NCI-H187 (cell line): Measurements from ENCODE around the gene OIT3.

Experiments
- DNase-seq, 2 experiments: peaks; one replicate each; lab custom pipeline; 2025; lab: John Stamatoyannopoulos, UW

The OIT3 gene

DNA sequence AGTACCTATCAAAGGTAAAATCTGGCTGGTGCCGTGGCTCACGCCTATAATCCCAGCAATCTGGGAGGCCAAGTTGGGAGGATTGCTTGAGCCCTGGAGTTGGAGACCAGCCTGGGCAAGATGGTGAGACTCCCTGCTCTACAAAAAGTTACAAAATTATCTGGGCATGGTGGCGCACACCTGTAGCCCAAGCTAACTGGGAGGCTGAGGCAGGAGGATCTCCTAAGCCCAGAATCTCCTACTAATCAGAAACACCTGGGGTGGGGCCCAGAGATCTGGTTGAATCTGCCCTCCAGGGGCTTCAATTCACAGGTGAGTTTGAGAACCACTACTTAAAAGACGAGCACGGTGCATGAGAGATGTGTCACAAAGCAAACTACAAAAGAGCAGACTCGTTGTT, 58.6 kb downstream of the OIT3 start:
- no peak for DNase-seq

GRCh38 chr10:72952642-72953158, 59.2 kb downstream of the OIT3 start:
- no peak for DNase-seq

DNA sequence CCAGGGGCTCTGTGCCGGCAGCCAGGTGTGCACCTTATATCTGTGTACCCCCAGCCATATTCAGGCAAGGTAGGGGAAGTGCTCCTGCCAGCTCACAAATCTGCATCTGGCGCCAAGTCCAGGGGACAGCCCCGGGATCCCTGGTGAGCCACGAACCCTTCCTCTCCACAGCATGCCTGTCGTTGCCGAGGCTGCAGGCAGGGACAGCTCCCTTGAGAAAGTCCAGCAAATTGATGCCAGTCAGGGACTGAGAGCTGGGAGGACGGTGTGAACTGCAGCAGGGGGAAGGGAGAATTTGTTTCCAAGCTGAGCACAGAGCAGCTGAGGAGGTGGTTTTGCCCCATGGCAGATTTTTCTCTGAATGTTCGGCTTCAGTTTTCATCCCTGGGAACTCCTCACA, 60.1 kb downstream of the OIT3 start:
- DNase-seq: no peak

DNA sequence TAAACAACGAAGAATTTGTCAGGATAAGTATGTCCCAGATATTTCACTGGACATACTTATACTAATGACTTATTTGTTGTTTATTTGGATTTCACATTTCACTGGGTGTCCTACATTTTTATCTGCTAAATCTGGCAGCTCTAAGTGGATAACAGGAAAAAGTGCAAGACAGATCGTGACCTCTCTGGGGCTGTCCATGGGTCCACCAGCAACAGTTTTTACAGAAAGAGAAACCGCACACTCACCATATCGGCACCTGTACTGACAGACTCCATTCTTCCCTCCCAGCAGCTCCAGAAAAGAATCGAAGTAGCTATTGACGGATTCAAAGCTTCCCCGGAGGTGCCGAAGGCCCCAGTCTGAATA, 60.7 kb downstream of the OIT3 start:
- no peak for DNase-seq

DNA sequence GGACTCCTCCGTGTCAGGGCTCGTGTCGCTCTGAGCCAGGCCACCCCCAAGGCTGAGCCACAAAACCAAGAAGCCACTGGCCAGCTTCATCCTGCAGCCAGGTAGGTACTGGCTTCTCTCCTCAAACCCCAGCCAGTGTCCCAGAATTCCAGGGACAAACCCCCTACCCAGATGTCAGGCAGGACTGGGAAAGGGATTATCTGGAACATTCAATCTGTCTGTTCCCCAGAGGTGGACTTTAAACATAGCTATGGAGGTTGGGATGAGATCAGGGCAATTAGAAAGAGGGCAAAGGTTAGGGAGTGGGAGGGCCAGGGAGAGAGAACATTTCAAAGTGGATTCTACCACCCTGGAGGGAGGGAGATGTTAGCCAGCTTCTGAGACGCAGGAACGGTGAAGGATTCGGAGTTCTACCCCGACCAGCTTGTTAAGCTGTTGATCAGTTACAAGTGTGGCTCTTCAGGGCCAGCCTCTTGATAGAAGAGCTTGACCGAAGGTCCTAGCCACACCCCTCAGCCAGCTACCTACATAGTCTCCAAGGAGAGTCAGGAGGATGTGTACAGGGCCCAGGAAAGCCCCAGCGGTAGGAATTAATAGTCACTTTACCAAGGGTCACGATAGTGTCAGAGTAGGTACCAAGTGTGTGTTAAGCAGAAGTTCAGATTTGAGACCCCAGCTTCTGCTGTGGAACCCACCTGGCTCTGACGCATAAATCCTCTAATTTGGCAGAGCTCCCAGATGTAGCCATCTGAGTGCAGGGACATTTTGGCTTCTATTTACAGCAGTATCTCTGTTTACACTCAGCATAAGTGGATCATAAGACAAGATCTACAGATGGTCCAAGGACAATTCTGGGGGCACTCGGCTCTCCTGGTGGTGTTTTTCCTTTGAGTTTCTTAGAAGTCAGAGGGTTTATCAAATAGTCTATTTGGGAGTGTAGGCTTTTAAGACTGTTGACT, 61.3 kb downstream of the OIT3 start, which contains the start of gene PLA2G12B:
PLA2G12B (minus strand) TSS at position 211 of the 959 bp plus-strand sequence; CDS start at position 90, 121 bp downstream.
- peak; percentile 13 to 25 for DNase-seq

GRCh38 chr10:72956001-72956400, 62.5 kb downstream of the OIT3 start:
- no peak for DNase-seq

GRCh38 chr10:72976886-72977285, 83.3 kb downstream of the OIT3 start:
- no peak for DNase-seq

DNA sequence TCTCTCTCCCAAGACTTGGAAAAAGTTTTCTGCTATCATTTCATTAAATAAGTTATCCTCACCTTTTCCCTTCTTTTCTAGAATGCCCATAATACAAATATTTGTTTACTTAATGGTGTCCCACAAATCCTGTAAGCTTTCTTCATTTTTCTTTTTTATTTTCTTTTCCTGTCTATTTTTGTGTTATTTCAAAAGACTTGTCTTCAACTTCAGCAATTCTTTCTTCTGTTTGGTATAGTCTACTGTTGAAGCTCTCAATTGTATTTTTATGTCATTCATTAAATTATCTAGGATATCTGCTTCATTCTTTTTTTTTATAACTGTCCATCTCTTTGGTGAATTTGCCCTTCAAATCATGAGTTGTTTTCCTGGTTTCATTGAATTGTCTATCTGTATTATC, 86.2 kb downstream of the OIT3 start:
- no peak for DNase-seq

- DNase-seq: no peak
Measured at GRCh38 chr10:72980348-72980747, 86.8 kb downstream of the OIT3 start.

GRCh38 chr10:72981028-72981881, 87.7 kb downstream of the OIT3 start:
- DNase-seq: no peak

DNA sequence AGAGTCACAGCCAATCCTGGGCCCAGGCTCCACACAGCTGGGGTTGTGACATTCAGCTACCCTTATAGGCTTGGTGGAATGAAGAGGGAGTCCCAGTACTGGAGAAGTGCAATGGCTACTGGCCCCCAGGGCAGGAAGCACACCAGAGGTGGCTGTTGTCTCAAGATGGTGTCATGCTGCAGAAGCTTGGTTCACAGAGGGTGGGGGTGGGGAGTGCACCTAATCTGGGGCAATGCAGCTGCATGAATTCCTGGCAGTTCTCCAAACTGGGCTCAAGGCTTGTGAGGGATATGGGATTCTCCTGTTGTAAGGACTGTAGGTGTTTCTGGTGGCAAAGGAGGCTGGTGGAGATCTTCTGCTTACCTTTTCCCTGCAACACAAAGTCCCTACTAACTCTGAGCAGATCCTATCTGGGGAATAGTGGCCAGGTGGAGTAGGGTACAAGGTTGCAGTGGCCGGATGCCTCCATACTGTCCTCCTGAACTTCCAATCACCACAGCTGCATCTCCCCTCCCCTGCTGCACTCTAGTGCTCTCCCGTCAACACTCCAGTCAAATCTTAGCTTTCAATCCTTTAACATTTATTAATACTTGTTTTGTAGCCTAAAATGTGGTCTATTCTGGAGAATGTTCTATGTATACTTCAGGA, 88.5 kb downstream of the OIT3 start:
- no peak for DNase-seq
